Sigmoid colon (tissue), 7 donors: ENCODE measurements around the gene RBM48. TPM values are rescaled to one million over a fixed set of nuclear protein-coding genes. Genes with fewer than 3 reads are reported as not detected.

Source experiments
- DNase-seq: peaks from one replicate; pipeline ENCODE4 v3.0.0-alpha.2; 2019
- H3K27ac ChIP-seq, 4 donors: fragments of 200-600 bp; sonication (generic); one replicate each; pipeline ENCODE4 v1.5.1; 2016 to 2019; ENCODE audit warnings: mild to moderate bottlenecking in 1 of 4
- H3K27me3 ChIP-seq, 3 donors: fragments of 200-600 bp; sonication (generic); one replicate each; pipeline ENCODE4 v1.5.1; 2019; ENCODE audit warnings: mild to moderate bottlenecking in 1 of 3
- H3K36me3 ChIP-seq, 4 donors: fragments of 200-600 bp; sonication (generic); one replicate each; pipeline ENCODE4 v1.5.1; 2016 to 2019
- H3K4me1 ChIP-seq, 4 donors: fragments of 200-600 bp; sonication (generic); one replicate each; pipeline ENCODE4 v1.5.1; 2017 to 2019
- H3K4me3 ChIP-seq, 4 donors: fragments of 200-600 bp; sonication (generic); one replicate each; pipeline ENCODE4 v1.5.1; 2017 to 2019; ENCODE audit warnings: mild to moderate bottlenecking in 2 of 4, moderate library complexity in 1 of 4
- H3K9me3 ChIP-seq, 4 donors: fragments of 200-600 bp in 3 of 4; sonication (generic) in 3 of 4; one replicate each; pipeline versions ENCODE4 v1.5.1 to v1.6.1; 2013 to 2019
- CTCF ChIP-seq, 4 experiments: fragments of 450-650 bp in 3 of 4; fragments of 200-600 bp in 1 of 4; IDR thresholded peaks; one replicate each; pipeline ENCODE4 v1.5.1; 2016 to 2019; ENCODE audit warnings: antibody characterized with exemption in 4 of 4, mild to moderate bottlenecking in 3 of 4, moderate library complexity in 2 of 4
- EP300 ChIP-seq, 4 donors: sonication (generic); formaldehyde crosslinking; IDR thresholded peaks; one replicate each; pipeline ENCODE4 v1.6.1; 2017; ENCODE audit warnings: antibody characterized with exemption in 4 of 4
- POLR2A ChIP-seq, 2 donors: fragments of 450-650 bp; IDR thresholded peaks; one replicate each; pipeline ENCODE4 v1.6.1; 2016; ENCODE audit warnings: antibody characterized with exemption in 2 of 2, mild to moderate bottlenecking in 2 of 2, moderate library complexity in 2 of 2
- POLR2AphosphoS5 ChIP-seq, 4 donors: sonication (generic); formaldehyde crosslinking; IDR thresholded peaks; one replicate each; pipeline ENCODE4 v1.6.1; 2017; ENCODE audit warnings: antibody characterized with exemption in 4 of 4
- WGBS, 2 donors: extraction: QIAGEN DNeasy Blood & Tissue Kit; methylation state at CpG; one replicate each; pipeline ENCODE4 v1.1.7; 2013; 5-methylcytosine and 5-hydroxymethylcytosine counted together
- intact Hi-C: fragments of 100-400 bp; cut with DNase I; formaldehyde crosslinking; loops from one replicate; pipeline ENCODE4 v1.15.1; 2023
- polyA plus RNA-seq, 3 donors: library from polyadenylated mRNA; stranded (reverse); fragments of 200-250 nt; gene quantifications; one replicate each; pipeline ENCODE4 v1.2.3, GENCODE V29; 2013
- total RNA-seq, 4 donors: library from RNA; depleted of rRNA; stranded (reverse); fragments of >200 nt; gene quantifications; one replicate each; pipeline ENCODE4 v1.1.0, GENCODE V29; 2016
- donor health status: healthy with polysubstance abuse.
- donor health status: Bipolar disorder and iron deficiency.
- donor health status: healthy.

The RBM48 gene
- total and polyA plus RNA-seq, 7 donors, result 6.0 to 20.4 (median 7.5) TPM

- DNase-seq, result no peak
- TF ChIP-seq EP300 (IDR thresholded peaks at IDR 0.05) (no peak), CTCF (IDR thresholded peaks at IDR 0.05) (no peak), POLR2A (IDR thresholded peaks at IDR 0.05) (no peak), POLR2AphosphoS5 (IDR thresholded peaks at IDR 0.05) (no peak)
- peaks cover 0 to 29% (median 6%) of the 10 kb centered on the region in 4 donors for H3K36me3 ChIP-seq
- intact Hi-C loops, result no loop called here
- 88 to 91% methylated on average over 7 of the region's 7 CpGs for WGBS, 2 donors
- no peaks in the 10 kb centered on the region for H3K9me3 ChIP-seq
- H3K27me3 ChIP-seq, result no peaks in the 10 kb centered on the region
- H3K4me3 ChIP-seq, result no peak overlapping the region
- H3K4me1 ChIP-seq, result no peaks in the 10 kb centered on the region
- H3K27ac ChIP-seq, result no peak overlapping the region
These were observed 29.3 kb downstream of the RBM48 start for GRCh38 chr7:92557808-92558362.

- intact Hi-C loops, result no loop called here
- DNase-seq, result no peak
- no peaks in the 10 kb centered on the region for H3K4me1 ChIP-seq
- H3K27ac ChIP-seq, result no peak overlapping the region
- no peak overlapping the region for H3K4me3 ChIP-seq
- no peaks in the 10 kb centered on the region for H3K27me3 ChIP-seq
- H3K36me3 ChIP-seq, result peaks cover 0 to 49% (median 11%) of the 10 kb centered on the region in 4 donors
- H3K9me3 ChIP-seq, result no peaks in the 10 kb centered on the region
- no peak for TF ChIP-seq EP300 (IDR thresholded peaks at IDR 0.05)
- TF ChIP-seq CTCF (IDR thresholded peaks at IDR 0.05), result no peak
- TF ChIP-seq POLR2AphosphoS5 (IDR thresholded peaks at IDR 0.05), result no peak
- TF ChIP-seq POLR2A (IDR thresholded peaks at IDR 0.05), result no peak
These were observed 32.0 kb downstream of the RBM48 start for GRCh38 chr7:92560602-92561001.

GRCh38 chr7:92563345-92563744 lies 34.8 kb downstream of the RBM48 start:
- no peaks in the 10 kb centered on the region for H3K4me1 ChIP-seq
- intact Hi-C loops, result no loop called here
- no peak for DNase-seq
- TF ChIP-seq EP300 (IDR thresholded peaks at IDR 0.05), result no peak
- no peaks in the 10 kb centered on the region for H3K27me3 ChIP-seq
- H3K4me3 ChIP-seq, result no peak overlapping the region
- H3K9me3 ChIP-seq, result no peaks in the 10 kb centered on the region
- peaks cover 10 to 68% (median 29%) of the 10 kb centered on the region in 4 donors for H3K36me3 ChIP-seq
- WGBS, 2 donors, result 88 to 91% methylated on average over 2 of the region's 2 CpGs
- H3K27ac ChIP-seq, result no peak overlapping the region

GRCh38 chr7:92567460-92567859 lies 38.9 kb downstream of the RBM48 start:
- H3K27me3 ChIP-seq, result no peaks in the 10 kb centered on the region
- no peaks in the 10 kb centered on the region for H3K9me3 ChIP-seq
- H3K4me3 ChIP-seq, result no peak overlapping the region
- no peaks in the 10 kb centered on the region for H3K4me1 ChIP-seq
- H3K36me3 ChIP-seq, result peaks cover 14 to 87% (median 36%) of the 10 kb centered on the region in 4 donors
- no peak for TF ChIP-seq POLR2A (IDR thresholded peaks at IDR 0.05)
- TF ChIP-seq EP300 (IDR thresholded peaks at IDR 0.05), result no peak
- no peak overlapping the region for H3K27ac ChIP-seq
- intact Hi-C loops, result no loop called here
- no peak for DNase-seq
- WGBS, 2 donors, result 90 to 92% methylated on average over 6 of the region's 6 CpGs

- H3K27ac ChIP-seq, result no peak overlapping the region
- WGBS, 2 donors, result 94 to 95% methylated on average over 4 of the region's 4 CpGs
- intact Hi-C loops, result no loop called here
These were observed 40.5 kb downstream of the RBM48 start for GRCh38 chr7:92569137-92569536.

GRCh38 chr7:92576296-92576695 lies 47.7 kb downstream of the RBM48 start:
- Histone ChIP-seq H3K9me3 (no peaks in the 10 kb centered on the region), H3K27ac (no peak overlapping the region), H3K4me3 (no peak overlapping the region), H3K36me3 (peaks cover 4 to 98% (median 32%) of the 10 kb centered on the region in 4 donors), H3K27me3 (no peaks in the 10 kb centered on the region), H3K4me1 (no peaks in the 10 kb centered on the region)
- no peak for DNase-seq
- intact Hi-C loops, result no loop called here
- TF ChIP-seq EP300 (IDR thresholded peaks at IDR 0.05) (no peak), POLR2AphosphoS5 (IDR thresholded peaks at IDR 0.05) (no peak), CTCF (IDR thresholded peaks at IDR 0.05) (no peak), POLR2A (IDR thresholded peaks at IDR 0.05) (no peak)
- WGBS, 2 donors, result 92 to 95% methylated on average over 3 of the region's 3 CpGs

More at GRCh38 chr7:92569137-92569536, 40.5 kb downstream of the RBM48 start:
- Histone ChIP-seq H3K4me1 (no peaks in the 10 kb centered on the region), H3K36me3 (peaks cover 14 to 99% (median 35%) of the 10 kb centered on the region in 4 donors), H3K4me3 (no peak overlapping the region), H3K9me3 (no peaks in the 10 kb centered on the region), H3K27me3 (no peaks in the 10 kb centered on the region)
- no peak for DNase-seq
- TF ChIP-seq POLR2AphosphoS5 (IDR thresholded peaks at IDR 0.05) (no peak), EP300 (IDR thresholded peaks at IDR 0.05) (no peak)
